Smooth muscle cell (in vitro differentiated cells): Measurements from ENCODE around the gene ASF1B. TPM values are rescaled to one million over a fixed set of nuclear protein-coding genes. Genes with fewer than 3 reads are reported as not detected.

Experiments used
- DNase-seq: peaks from one replicate; lab custom pipeline; 2025; ENCODE audit not compliant: unreplicated experiment; lab: John Stamatoyannopoulos, UW
- H2AFZ ChIP-seq: fragments of 200-600 bp; sonication (generic); 2 replicates; pipeline ENCODE4 v1.6.0; 2016; ENCODE audit warnings: antibody characterized with exemption, low read depth, mild to moderate bottlenecking
- H3F3A ChIP-seq: fragments of 200-600 bp; sonication (generic); 2 replicates; pipeline ENCODE4 v1.6.0; 2017; ENCODE audit warnings: antibody characterized with exemption, low read depth
- H3K27ac ChIP-seq: fragments of 200-600 bp; sonication (generic); 2 replicates; pipeline ENCODE4 v1.5.1; 2016; ENCODE audit warnings: low read depth, mild to moderate bottlenecking
- H3K27me3 ChIP-seq: fragments of 200-600 bp; sonication (generic); 2 replicates; pipeline ENCODE4 v1.6.1; 2016; ENCODE audit warnings: low read depth, mild to moderate bottlenecking
- H3K36me3 ChIP-seq: fragments of 200-600 bp; sonication (generic); 2 replicates; pipeline ENCODE4 v1.5.1; 2016; ENCODE audit warnings: low read depth
- H3K4me1 ChIP-seq: fragments of 200-600 bp; sonication (generic); 2 replicates; pipeline ENCODE4 v1.5.1; 2016; ENCODE audit warnings: low read depth
- H3K4me2 ChIP-seq: fragments of 200-600 bp; sonication (generic); 2 replicates; pipeline ENCODE4 v1.6.0; 2016; ENCODE audit warnings: mild to moderate bottlenecking
- H3K4me3 ChIP-seq: fragments of 200-600 bp; sonication (generic); 2 replicates; pipeline ENCODE4 v1.5.1; 2016; ENCODE audit warnings: mild to moderate bottlenecking
- H3K79me2 ChIP-seq: fragments of 200-600 bp; sonication (generic); 2 replicates; pipeline ENCODE4 v1.6.0; 2016; ENCODE audit warnings: low read depth, mild to moderate bottlenecking
- H3K9ac ChIP-seq: fragments of 200-600 bp; sonication (generic); 2 replicates; pipeline ENCODE4 v1.6.0; 2016; ENCODE audit warnings: low read depth
- H3K9me3 ChIP-seq: fragments of 200-600 bp; sonication (generic); replicated peaks from 2 replicates; pipeline ENCODE4 v1.5.1; 2016; ENCODE audit warnings: low read depth
- H4K20me1 ChIP-seq: fragments of 200-600 bp; sonication (generic); 2 replicates; pipeline ENCODE4 v1.6.0; 2016; ENCODE audit warnings: low read depth
- CTCF ChIP-seq: fragments of 200-600 bp; sonication (generic); IDR thresholded peaks from 2 replicates; pipeline ENCODE4 v1.5.1; 2017; ENCODE audit warnings: borderline replicate concordance, mild to moderate bottlenecking, antibody characterized with exemption; ENCODE audit not compliant: insufficient read depth, poor library complexity, severe bottlenecking
- WGBS: methylation state at CpG from one replicate; pipeline ENCODE4 v1.1.7; 2016; ENCODE audit warnings: low lambda C conversion rate; 5-methylcytosine and 5-hydroxymethylcytosine counted together
- polyA plus RNA-seq: library from polyadenylated mRNA; unstranded; fragments of >200 nt; fragmentation: Nextera tagmentation; extraction: Ambion mirVana; gene quantifications from 2 replicates; pipeline ENCODE4 v1.2.1, GENCODE V29; 2016
- total RNA-seq: library from RNA; depleted of rRNA; stranded (reverse); fragments of >200 nt; gene quantifications from 2 replicates; pipeline ENCODE4 v1.2.3, GENCODE V29; 2014

Gene ASF1B
- total and polyA plus RNA-seq, 2 experiments from 2014 or later = 11.3 to 13.4 TPM

- H2AFZ ChIP-seq = no peak overlapping the region
- H3K9ac ChIP-seq = no peak overlapping the region
- H3K9me3 ChIP-seq = no peaks in the 10 kb centered on the region
- no peaks in the 10 kb centered on the region for H3K79me2 ChIP-seq
- H3F3A ChIP-seq = no peaks in the 10 kb centered on the region
- 91% methylated on average over 30 of the region's 30 CpGs for WGBS
- no peaks in the 10 kb centered on the region for H3K27me3 ChIP-seq
- H3K36me3 ChIP-seq = no peaks in the 10 kb centered on the region
- no peak overlapping the region for H3K27ac ChIP-seq
- no peak for DNase-seq
- H3K4me2 ChIP-seq = peak overlapping the region; percentile 76
- H3K4me1 ChIP-seq = no peaks in the 10 kb centered on the region
- no peak for TF ChIP-seq CTCF
- H3K4me3 ChIP-seq = peak overlapping the region; percentile 57
- H4K20me1 ChIP-seq = peaks cover 12% of the 10 kb centered on the region
These were observed 47.6 kb downstream of the ASF1B start for GRCh38 chr19:14088634-14089411.

- 75% methylated on average over 5 of the region's 5 CpGs for WGBS
- Histone ChIP-seq H3K27me3 (no peaks in the 10 kb centered on the region), H3K9me3 (no peaks in the 10 kb centered on the region), H3K9ac (no peak overlapping the region), H3K4me2 (peak overlapping the region; percentile 68), H3K36me3 (no peaks in the 10 kb centered on the region), H3K4me3 (no peak overlapping the region), H3K79me2 (peaks cover 5% of the 10 kb centered on the region), H3F3A (no peaks in the 10 kb centered on the region), H3K27ac (no peak overlapping the region), H3K4me1 (no peaks in the 10 kb centered on the region), H2AFZ (no peak overlapping the region), H4K20me1 (peaks cover 12% of the 10 kb centered on the region)
- DNase-seq = no peak
- no peak for TF ChIP-seq CTCF
These were observed 50.3 kb downstream of the ASF1B start for GRCh38 chr19:14086098-14086497.

- Histone ChIP-seq H3K4me1 (no peaks in the 10 kb centered on the region), H3K27ac (no peak within 1 kb of the TSS), H3F3A (no peaks in the 10 kb centered on the region), H3K27me3 (no peaks in the 10 kb centered on the region), H3K36me3 (no peaks in the 10 kb centered on the region), H3K9ac (no peak within 1 kb of the TSS), H3K4me3 (peak within 1 kb of the TSS; percentile 22), H2AFZ (no peak within 1 kb of the TSS), H4K20me1 (peaks cover 12% of the 10 kb centered on the region), H3K4me2 (peak within 1 kb of the TSS; percentile 68), H3K9me3 (no peaks in the 10 kb centered on the region), H3K79me2 (peaks cover 5% of the 10 kb centered on the region)
- DNase-seq = no peak
- TF ChIP-seq CTCF = no peak
- 35% methylated on average over 43 of the region's 54 CpGs for WGBS
These were observed 50.9 kb downstream of the ASF1B start, which contains the start of gene C19orf67 for GRCh38 chr19:14085309-14085995. Gene C19orf67 (minus strand): TSS chr19:14085783. CDS start chr19:14085627, 156 bp downstream.
